Measurements from ENCODE around the gene LTBP3. TPM values are rescaled to one million over a fixed set of nuclear protein-coding genes. Genes with fewer than 3 reads are reported as not detected.

Gene LTBP3
- total RNA-seq, 1 donor from 2014 or later: 25.0 TPM

DNA sequence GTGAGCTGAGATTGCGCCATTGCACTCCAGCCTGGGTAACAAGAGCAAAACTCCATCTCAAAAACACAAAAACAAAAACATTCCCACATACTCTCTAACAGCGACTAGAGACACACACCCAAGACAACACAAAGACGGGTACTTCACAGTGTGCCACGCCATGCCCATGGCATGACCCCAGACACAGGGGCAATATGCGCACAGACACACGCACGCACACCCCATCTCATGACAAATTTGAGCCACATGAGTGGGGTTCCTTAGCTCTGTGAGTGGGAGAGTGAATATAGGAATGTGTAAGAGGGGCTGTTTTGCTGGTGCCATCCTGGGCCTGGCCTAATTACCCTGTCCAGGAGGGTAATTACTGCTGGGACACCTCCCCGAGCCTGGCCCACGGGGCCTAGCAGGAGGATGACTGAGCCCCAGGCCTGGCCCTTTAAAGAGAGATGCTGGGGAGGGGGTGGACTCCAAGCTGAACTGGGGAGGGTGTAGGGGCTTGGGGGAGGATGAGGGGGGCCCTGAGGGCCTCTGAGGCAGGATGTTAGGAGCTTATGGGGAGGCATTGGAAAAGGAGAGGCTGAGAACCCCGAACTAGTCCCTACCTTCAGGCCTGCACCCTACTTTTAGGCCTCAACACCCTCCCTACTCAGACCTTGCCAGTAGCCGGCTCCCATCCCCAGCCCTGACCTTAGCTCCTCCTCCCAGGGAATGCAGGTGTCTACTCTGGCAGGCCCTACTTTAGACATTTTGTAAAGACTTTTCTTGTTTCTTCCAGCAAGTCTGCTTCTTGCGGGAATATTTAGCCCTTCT, 1.5 kb downstream of the LTBP3 start:
- Mint-ChIP-seq H3K27me3 (peaks cover 4% of the 10 kb centered on the region), H3K27ac (peak overlapping the region; percentile 72), H3K4me1 (peaks cover 41% of the 10 kb centered on the region), H3K4me3 (peak overlapping the region; percentile 79), H3K9me3 (no peaks in the 10 kb centered on the region), H3K36me3 (ENCODE audit: low read depth) (no peaks in the 10 kb centered on the region)
- CTCF ChIA-PET: interaction anchor here (0.8 to 1.4 kb wide), 2 partner anchors 15 to 19 kb away, joined by 3 read pairs; no protein-coding TSS in a partner anchor
- no peak for DNase-seq
- POLR2A ChIA-PET: interaction anchor here (0.6 to 1.9 kb wide), 7 partner anchors 8 to 1316 kb away, joined by 3 to 7 read pairs (median 4); partner anchors contain the start of gene ZNRD2
- no peak for ATAC-seq (ENCODE audit: low read depth)
- TF ChIP-seq, protein P1, sequence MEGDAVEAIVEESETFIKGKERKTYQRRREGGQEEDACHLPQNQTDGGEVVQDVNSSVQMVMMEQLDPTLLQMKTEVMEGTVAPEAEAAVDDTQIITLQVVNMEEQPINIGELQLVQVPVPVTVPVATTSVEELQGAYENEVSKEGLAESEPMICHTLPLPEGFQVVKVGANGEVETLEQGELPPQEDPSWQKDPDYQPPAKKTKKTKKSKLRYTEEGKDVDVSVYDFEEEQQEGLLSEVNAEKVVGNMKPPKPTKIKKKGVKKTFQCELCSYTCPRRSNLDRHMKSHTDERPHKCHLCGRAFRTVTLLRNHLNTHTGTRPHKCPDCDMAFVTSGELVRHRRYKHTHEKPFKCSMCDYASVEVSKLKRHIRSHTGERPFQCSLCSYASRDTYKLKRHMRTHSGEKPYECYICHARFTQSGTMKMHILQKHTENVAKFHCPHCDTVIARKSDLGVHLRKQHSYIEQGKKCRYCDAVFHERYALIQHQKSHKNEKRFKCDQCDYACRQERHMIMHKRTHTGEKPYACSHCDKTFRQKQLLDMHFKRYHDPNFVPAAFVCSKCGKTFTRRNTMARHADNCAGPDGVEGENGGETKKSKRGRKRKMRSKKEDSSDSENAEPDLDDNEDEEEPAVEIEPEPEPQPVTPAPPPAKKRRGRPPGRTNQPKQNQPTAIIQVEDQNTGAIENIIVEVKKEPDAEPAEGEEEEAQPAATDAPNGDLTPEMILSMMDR (IDR thresholded peaks at IDR 0.05): no peak
- intact Hi-C loops (cut with micrococcal nuclease): no loop called here

DNA sequence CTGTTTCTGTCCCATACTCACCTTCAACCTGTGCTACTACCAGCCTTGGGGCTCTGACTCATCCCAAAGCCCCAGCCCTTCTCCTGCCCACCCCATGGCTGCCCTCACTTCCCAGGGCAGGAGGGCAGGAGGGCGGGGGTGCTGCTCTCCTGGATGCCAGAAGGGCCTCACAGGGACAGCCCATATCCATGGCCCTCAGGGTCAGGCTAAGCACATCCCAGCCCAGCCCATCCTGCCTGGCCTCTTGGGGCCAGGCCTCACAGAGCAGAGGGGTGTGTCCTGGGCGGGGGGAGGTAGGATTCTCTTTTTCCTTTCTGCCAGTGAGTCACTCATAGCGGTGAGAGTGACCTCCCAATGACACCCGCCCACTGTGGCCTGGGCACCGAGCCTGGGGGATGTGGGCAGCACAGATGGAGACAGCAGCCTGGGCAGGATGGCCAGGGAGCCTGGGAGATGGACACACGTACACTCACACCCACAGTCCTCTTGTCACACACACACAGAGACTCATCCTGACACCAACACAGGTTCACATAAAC, 2.4 kb downstream of the LTBP3 start:
- no peaks in the 10 kb centered on the region for H3K9me3 Mint-ChIP-seq
- intact Hi-C loops (cut with micrococcal nuclease): no loop called here
- H3K4me1 Mint-ChIP-seq: peaks cover 48% of the 10 kb centered on the region
- no peak overlapping the region for H3K27ac Mint-ChIP-seq
- DNase-seq (no peak), ATAC-seq (ENCODE audit: low read depth) (no peak)
- ChIA-PET CTCF (no interaction called here), POLR2A (interaction anchor here (1.2 to 1.9 kb wide), 2 partner anchors 9 to 15 kb away, joined by 6 to 17 read pairs; no protein-coding TSS in a partner anchor)
- H3K27me3 Mint-ChIP-seq: peaks cover 4% of the 10 kb centered on the region
- TF ChIP-seq, protein P1 (IDR thresholded peaks at IDR 0.05): no peak
- H3K36me3 Mint-ChIP-seq (ENCODE audit: low read depth): no peaks in the 10 kb centered on the region
- H3K4me3 Mint-ChIP-seq: no peak overlapping the region

GRCh38 chr11:65554842-65555430, 3.2 kb downstream of the LTBP3 start:
- intact Hi-C loops (cut with micrococcal nuclease): no loop called here
- ATAC-seq (ENCODE audit: low read depth) (no peak), DNase-seq (no peak)
- H3K27me3 Mint-ChIP-seq: peaks cover under 1% of the 10 kb centered on the region
- no peaks in the 10 kb centered on the region for H3K36me3 Mint-ChIP-seq (ENCODE audit: low read depth)
- ChIA-PET CTCF (no interaction called here), POLR2A (interaction anchor here (1.2 kb wide), 1 partner anchor 8 kb away, joined by 17 read pairs; no protein-coding TSS in a partner anchor)
- TF ChIP-seq, protein P1 (IDR thresholded peaks at IDR 0.05): no peak
- H3K27ac Mint-ChIP-seq: peak overlapping the region; percentile 21
- peaks cover 46% of the 10 kb centered on the region for H3K4me1 Mint-ChIP-seq
- peak overlapping the region; percentile 5 for H3K4me3 Mint-ChIP-seq
- H3K9me3 Mint-ChIP-seq: no peaks in the 10 kb centered on the region

DNA sequence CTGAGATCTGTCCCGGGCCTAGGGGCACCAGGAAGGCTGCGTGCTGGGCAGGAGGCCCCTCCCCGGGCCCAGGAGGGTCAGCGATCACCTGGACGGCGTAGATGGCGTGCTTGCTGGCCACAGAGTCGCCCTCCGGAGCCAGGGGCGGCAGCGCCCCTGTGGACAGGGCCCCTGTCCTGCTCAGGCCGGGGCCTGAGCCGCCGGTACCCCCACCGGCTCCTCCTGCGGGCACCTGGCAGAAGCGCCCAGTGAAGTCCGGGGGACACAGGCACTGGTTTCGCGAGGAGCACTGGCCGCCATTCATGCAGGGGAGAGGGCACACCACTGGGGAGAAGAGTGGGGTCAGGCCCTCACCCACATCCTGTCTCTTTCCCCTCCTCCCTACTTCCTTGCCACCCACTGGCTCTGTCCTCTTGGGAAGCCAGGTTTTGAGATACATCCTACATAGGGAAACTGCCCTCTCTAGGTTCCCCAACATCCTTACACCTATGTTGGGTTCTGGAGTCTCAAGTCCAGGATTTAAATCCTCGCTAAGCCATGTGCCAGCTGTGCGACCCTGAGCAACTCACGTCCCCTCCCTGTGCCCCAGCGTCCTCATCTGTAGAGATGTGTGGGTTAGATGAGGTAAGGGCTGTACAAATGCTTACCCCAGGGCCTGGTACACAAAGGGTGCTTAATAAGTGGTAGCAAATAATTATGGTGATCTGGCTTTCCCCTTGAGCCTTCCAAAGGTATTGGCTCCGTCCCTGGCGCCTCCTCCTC, 3.9 kb downstream of the LTBP3 start:
- Mint-ChIP-seq H3K27ac (no peak overlapping the region), H3K27me3 (no peaks in the 10 kb centered on the region), H3K9me3 (no peaks in the 10 kb centered on the region), H3K36me3 (ENCODE audit: low read depth) (no peaks in the 10 kb centered on the region), H3K4me1 (peaks cover 49% of the 10 kb centered on the region), H3K4me3 (peak overlapping the region; percentile 5)
- TF ChIP-seq, protein P1 (IDR thresholded peaks at IDR 0.05): no peak
- DNase-seq (no peak), ATAC-seq (ENCODE audit: low read depth) (no peak)
- ChIA-PET POLR2A (no interaction called here), CTCF (interaction anchor here (3.7 kb wide), 1 partner anchor 13 kb away, joined by 47 read pairs; no protein-coding TSS in a partner anchor)
- intact Hi-C loops (cut with micrococcal nuclease): no loop called here

Data from activated B cell treated with CpG ODN at 0.5 μM for 24 hours (primary cell).